ENCODE measurements around the gene GNAT1.
"Not testable (repeated sequence)": the region's sequence is repeated elsewhere in the genome, so short reads cannot be mapped to it uniquely, and the experiment has no call there.

Gene GNAT1

DNA sequence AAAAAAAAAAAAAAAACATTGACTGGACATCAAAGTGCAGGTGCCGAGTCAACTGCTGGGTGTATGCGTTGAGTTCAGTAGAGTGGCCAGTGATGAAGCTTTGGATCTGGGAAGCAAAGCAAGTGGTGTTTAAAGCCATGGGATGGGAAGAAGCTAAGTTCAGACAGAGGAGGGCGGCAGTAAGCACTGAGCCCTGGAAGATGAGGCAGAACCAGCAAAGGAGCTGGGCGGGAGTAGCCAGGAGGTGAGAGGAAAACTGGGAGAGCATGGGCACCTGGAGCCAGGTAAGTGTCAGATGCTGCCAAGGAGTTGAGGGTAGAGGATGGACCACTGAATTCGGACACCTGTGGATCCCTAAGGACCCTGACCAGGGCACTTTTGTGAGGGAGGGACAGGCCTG is 33.2 kb downstream of the GNAT1 start:
- no peak for DNase-seq

DNA sequence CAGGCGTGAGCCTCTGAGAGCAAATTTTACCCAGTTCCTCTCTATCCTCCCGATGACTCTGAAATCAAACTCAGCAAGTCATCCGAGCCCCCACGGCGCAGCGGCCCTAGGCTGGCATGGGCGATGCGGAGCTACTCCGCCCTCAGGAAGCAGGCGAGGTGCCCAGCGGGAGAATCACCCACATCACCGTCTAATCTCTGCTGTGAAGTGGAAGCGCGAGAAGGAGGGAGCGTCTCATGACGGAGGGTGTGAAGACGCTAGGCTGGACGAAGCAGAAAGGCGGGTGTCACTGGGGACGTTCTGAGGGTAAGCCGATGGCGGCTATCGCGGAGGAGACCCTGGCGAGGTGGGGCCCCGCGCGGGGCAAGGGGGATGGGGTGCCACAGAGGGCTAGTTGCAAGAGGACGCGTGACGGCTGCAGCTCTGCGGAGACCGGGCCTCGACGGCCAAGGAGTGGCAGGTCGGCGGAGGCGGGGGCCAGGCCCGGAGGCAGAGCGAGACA is 35.5 kb downstream of the GNAT1 start:
- no peak for DNase-seq

DNA sequence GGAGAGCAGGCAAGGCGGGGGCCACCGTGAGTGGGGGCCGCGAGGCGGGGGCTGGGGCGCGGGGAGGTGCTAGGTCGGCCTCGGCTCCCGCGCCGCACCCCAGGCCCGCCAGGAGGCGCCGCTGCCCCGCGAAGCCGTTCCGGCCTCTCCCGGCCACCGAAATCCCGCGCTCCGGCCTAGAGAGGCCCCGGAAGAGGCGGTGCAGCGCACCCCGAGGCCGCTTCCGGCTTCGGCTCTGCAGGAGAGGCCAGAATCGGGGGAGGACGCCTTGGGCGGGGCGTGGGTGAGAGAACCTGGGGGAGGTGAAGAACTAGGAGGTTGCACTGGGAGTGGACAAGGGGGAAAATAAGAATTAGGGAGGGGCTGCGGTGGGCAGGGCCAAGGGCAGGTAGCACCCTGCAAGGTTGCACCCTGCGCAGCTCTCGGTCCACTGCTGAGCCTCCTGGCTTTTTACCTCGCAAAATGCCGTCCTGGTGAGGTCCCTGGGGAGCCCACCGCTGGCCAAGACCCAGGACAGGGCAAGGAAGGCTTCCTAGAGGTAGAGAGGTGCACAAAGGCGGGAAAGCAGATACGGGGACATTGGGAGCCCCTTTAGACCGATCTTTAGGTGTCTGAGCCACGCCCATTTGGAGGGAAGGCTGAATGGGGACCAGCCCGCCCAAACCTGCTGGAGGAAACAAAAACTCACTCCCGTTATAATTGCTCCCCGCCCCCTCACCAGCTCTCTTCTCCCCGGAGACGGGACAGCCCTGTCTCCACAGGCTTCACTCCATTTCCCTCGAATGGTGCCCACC is 36.2 kb downstream of the GNAT1 start:
- DNase-seq = peak; percentile 93

DNA sequence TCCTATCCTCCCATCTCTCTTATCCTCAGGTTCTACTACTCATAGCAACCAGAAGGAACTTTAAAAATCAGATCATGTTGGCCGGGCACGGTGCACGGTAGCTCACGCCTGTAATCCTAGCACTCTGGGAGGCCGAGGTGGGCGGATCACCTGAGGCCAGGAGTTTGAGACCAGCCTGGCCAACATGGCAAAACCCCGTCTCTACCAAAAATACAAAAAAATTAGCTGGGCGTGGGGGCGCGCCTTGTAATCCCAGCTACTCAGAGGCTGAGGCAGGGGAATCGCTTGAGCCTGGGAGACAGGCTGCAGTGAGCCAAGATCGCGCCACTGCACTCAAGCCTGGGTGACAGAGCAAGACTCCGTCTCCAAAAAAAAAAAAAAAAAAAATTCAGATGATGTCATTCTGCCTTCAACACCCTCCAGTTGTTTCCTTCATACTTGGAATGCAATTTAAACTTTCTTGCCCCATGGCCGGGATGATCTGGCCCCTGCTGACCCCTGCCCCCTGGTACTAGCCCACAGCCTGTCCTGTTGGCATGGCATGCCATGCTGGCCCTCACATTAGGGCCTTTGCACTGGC is 36.9 kb downstream of the GNAT1 start:
- DNase-seq = not testable (repeated sequence)

DNA sequence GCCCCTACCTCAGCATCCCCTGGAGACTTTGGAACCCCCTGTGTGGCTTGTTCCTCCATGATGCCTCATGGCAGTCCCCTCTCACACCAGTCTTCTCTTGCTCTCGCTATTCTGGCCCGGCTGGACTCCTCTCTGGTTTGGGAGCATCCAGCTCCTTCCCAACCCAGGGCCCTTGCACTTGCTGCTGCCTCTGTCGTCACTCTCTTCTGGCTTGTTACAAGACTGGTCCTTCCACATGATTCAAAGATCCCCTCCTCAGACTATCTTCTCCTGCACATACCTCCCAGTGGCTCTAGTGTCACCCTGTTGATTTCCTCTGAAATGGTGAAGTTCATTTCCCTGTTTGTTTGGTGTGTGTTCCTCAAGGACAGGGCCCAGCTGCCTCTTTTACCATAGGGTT is 38.1 kb downstream of the GNAT1 start:
- no peak for DNase-seq

DNA sequence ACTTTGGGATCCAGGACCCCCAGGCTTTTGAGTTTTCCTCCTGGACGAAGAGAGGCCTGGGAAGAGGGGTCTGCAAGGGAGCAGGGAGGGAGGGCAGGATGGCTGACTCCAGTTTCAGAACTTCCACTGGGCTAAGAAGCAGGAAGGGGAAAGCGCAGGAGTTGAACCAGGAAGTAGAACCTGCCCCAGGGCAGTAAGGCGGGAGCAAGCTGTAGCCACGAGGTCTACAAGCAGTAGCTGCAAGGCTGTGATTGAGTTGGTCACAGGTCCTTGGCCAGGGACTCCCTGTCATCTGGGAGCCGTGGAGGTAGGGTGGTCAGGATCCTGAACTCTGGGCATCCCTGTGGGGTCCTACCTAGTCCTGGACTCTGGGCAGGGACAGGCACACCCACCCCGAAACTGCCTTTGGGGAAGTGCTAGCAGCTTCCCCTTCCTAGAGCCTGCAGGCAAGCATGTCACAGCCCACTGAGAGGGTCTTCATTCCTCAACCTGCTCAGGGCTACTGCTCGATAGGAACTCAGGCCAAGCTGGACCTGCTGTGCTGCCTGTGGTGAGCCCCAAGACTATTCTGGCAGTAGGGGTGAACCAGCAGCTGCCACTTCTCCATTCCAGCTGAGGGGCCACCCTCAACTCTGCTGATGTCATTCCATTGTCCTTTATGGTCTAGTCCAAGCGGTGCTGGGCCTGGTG is 38.8 kb downstream of the GNAT1 start:
- no peak for DNase-seq

DNA sequence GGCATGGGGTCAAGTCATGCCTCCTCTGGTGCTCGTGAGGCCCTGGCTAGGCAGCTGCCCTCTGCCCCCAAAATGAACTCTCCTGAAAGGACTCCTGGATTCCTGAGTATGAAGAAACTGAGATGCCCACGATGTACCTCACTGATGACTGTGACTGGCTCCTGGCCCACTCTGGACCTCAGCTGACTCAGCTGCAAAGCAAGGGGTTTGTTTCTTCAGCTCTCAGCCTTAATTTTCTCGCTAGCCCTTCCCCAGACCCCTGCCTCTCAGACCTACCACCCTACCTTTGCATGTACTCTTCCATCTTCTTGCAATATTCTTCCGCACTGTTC is 39.4 kb downstream of the GNAT1 start:
- no peak for DNase-seq

DNA sequence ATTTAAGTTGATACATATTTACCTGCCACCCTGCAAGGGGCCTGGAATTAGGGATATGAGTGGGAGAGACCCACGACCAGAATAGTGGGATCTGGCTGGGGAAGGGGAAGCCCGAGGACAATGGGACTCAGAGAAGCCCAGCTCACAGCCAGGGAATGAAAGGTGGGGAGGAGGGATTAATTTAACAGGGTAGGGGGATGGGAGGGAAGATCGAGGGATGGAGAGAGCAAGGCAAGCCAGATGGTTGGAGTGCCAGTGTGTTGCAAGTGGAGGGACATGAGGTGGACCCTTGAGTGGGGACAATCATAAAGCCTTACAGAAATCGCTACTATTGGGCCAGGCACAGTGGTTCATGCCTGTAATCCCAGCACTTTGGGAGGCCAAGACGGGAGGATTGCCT is 40.2 kb downstream of the GNAT1 start:
- no peak for DNase-seq

DNA sequence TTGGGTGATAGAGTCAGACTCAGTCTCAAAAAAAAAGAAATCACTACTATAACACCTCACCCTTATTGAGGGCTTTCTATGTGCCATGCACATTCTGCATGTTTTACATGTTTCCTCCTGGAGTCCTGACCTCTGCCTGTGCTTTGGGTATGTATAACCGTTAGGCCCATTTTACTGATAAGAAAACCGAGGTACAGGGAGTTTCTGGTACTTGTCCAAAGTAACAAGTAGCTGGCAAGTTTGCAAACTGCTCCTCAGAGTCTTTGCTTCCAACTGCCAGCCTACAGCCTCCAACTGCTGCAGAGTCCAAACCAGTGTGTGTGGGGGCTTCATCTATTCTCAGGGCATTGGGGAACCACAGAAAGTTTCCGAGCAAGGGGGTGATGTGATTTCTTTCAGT is 40.9 kb downstream of the GNAT1 start:
- DNase-seq = no peak

DNA sequence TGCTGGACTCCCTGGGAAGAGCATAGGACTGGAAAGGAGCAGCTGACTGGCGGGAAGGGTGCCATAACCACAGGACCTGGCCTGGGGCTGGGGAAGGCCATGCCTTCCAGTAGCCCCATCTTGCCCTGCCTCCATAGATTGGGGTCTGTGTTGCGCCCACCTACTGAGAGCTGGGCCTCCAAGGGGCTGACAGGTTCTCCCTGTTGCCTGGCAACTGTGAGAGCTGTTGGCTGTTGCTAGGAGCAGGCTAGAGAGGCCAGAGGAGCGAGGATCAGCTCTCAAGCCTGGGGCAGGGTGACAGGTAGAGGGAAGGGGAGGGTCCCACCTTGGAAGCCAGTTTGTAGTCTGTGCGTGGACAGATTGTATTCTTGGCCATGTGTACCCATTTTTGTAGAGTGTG is 41.8 kb downstream of the GNAT1 start:
- DNase-seq = no peak

DNA sequence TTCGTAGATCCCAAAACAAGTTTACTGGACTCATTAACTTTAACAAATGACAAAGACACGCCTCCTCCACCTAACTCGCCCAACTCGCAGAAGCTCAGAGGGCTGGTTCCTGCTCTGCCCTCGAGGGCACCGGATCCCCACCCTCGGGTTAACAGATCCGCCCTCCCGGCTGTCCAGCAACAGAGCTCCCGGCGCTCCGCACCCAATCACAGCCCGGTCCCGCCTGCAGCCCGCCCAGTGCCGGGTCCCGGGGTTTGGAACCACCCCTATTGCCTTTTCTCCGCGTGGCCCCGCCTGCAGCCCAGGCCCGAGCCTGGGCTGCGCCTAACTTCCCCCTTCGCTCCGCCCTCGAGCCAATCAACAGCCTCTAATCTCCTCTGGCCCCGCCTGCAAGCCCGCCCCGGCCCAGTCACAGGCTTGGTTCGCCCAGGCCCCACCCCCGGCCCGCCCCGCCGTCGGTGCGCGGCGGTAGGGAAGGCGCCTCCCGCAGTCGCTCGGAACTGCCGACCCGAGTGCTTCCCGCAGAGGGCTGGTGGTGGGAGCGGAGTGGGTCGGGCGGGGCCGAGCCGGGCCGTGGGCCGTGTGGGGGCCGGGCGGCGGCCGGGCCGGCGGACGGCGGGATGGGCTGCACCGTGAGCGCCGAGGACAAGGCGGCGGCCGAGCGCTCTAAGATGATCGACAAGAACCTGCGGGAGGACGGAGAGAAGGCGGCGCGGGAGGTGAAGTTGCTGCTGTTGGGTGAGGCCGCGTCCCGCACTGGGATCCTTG is 44.5 kb downstream of the GNAT1 start, which contains the start of gene GNAI2:
Gene GNAI2 (plus strand): TSS at position 489 of the 768 bp plus-strand sequence. CDS start 132 bp downstream, at position 621.
- peak; percentile 99 for DNase-seq

DNA sequence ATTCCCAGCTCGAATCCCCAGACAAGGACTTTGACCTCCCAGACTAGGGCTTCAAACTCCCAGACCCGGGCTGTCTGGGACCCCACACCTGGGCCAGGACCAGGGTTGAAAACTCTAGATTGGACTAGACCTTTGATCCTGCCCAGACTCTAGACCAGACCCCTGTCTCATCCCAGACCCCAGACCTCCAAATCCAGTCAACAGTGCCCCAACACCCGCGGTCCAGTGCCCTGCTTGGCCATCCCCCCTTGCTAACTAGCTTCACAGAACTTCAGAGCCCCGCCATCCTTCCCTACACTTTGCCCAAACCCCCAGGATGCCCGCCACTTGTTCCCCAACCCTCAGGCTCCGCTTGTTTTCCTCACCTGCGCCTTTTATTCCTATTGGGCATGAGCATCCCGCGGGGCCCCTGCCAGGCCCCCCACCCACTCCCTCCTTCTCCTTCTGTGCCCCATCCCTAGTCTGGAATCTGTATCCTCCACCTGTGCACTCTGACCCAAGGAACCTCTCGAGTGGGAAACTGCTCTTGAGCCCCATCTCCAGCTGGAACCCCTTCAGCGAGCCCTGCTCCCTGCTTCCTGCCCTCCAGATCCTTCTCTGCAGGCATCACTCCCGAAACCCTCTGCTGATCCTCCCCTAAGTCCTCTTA is 45.2 kb downstream of the GNAT1 start:
- DNase-seq = no peak

DNA sequence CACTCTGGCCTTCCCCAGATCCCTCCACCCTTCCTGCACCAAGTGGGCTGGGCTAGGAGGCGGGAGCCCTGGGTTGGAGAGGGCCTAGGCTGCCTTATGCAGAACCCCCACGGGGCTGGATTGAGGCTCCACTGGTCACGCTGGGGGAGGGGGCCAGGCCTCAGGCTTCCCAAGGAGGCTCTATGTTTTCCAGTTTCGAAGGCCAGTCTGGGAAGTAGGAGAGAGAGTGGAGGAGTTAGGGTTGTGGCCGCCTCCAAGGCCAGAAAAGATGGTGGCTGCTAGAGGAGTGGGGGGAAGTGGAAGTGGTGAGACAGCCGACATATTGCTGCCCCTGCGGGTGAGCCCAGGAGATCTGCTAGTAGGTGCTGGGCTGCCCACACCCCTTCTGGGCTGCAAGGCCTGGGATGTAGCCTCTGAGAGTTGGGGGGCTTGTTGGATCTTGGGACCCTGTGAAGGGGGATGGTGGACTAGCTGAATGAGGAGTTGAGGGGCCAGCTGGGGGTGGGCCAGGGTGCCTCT is 45.8 kb downstream of the GNAT1 start:
- DNase-seq = peak; percentile 47

DNA sequence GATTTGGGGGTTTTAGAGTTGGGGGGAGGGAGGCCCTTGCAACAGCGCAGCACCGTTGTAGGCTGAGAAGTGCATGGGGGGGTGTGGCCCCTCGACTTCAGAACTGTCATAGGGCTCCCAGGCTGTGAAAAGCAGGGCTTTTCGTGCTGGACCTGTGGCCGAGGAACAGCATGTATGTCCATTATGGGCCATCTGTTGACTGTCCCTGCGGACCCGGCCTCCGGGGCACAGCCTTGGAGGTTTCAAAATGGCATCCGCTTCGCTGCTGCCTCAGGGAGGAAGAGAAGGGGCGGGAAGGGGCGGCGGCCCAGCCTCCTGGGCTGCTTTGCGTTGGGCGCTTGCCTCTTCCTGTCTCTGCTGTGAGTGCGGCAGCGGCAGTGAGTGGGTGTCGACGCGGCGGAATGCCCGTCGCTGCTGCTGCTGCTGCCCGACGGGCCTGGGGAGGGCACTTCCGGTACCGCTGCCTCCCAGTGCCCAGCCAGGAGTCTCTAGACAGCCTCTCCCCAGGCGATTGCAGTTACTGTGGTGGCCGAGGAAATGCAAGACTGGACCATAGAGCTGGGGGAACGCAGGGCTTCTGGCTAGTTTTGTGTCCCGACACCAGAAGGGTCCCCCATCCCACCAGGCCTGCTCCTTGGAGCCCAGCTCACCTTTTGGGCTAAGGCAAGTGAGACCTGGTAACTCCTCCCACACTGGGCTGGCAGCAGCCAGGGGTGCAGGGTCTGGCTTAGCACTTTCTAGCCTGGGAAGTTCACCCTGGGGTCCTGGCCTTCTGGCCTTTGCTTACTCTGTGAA is 46.5 kb downstream of the GNAT1 start:
- peak; percentile 87 for DNase-seq

DNA sequence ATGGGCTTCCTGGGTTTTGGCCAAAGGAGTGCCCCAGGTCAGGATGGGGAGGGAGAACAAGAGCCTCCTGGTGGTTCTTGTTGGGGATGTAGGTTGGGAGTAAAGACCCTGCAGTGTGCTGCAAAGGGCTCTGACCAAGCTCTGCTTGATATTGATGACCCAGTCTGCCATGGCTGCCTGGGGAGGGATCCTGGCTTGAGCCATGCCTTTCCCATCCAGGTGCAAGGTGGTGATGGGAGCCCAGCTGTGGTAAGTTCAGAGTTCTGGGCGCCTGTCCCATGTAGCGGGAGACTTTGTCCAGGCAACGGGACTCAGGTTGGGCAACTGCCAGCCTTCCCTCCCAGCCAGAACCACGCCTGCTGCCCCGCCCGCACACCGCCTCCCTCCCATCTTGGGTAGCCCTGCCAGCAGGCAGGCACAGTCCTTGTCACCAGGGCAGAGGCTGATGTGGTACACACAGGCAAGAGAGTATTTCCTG is 47.2 kb downstream of the GNAT1 start:
- no peak for DNase-seq

DNA sequence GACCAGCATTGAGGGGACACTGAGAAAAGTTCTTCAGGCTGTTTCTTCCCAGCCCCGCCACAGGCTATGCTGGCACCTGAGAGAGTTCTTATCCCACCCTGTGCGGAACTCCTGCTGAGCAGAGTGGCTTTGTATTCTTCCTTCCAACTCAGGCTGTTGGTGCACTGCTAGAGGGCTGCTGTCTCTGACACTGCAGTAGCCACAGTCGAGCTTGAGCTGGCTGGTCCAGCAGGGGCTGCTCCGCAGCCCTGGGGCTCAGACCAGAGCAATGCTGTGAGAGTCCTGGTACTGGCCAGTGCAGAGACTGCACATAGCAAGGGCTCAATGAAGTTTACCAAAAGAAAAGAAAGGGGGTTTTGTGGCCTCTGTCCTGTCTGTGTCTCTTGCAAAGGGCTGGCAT is 48.2 kb downstream of the GNAT1 start:
- DNase-seq = no peak

DNA sequence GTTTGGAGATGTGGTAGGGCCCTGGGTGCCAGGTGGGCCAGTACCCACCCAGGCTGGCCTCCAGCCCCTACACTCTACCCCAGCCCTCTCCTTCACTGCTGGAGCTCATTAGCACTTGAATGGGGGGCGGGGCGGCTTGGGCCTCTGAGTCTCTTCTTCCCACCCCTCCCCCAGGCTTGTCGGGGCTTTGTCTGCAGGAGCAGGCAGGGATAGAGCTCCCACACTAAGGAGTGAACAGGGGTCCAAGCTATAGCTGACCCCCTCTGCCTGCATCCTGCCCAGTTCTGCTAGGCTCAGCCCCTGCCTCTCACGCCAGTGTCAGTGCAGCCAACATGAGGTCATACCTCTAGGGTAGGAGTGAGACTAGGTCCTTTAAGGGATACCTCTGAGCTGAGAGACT is 49.8 kb downstream of the GNAT1 start:
- no peak for DNase-seq

DNA sequence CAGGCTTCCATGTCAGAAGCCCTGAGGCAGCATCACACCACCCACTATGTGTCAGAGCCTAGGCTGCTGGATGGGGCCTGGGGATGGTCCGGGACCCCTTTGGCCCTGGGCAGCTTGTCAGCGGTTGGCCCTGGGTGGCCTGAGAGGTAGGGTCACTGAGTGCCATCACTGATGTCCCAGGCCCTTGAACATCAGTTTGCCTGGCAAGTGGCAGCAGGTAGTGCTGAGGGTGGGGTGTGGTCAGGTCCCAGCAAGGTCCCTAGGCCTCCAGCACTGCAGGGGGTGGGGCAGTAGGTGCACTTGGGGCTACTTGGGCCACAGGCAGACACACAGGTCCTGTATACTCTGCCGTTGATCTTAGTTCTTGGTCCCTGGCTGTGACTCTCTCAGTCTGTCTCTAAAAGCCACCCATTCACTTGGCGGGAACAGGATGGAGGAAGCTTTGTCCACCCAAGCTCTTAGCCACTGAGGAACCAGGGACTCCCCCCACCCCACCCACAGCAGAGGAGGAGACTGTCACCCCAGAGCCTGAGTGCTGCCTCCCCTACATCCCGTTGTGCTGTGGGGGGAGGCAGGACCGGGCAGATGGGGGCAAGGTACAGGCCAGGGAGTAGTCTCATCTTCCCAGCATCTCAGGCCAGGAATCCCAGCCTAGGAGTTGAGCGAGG is 50.4 kb downstream of the GNAT1 start:
- DNase-seq = no peak

DNA sequence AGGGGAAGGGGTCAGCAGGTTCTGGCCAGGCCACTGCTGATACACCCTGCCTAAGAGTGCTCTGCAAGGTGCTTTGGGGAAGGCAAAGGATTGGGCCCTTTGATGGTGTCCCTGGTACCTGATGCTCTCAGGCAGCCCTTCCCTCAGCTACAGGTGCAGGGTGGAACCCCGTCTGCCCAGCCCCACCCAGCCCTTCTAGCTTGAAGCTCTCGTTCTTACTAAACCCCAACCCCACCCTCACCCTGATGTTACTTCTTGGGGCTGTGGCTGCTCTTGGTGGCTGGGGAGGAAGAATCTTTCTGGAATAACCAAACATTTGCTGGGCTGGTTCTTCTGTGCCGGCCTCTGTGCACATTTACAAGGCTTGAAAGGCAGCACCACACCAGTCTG is 51.0 kb downstream of the GNAT1 start:
- no peak for DNase-seq

DNA sequence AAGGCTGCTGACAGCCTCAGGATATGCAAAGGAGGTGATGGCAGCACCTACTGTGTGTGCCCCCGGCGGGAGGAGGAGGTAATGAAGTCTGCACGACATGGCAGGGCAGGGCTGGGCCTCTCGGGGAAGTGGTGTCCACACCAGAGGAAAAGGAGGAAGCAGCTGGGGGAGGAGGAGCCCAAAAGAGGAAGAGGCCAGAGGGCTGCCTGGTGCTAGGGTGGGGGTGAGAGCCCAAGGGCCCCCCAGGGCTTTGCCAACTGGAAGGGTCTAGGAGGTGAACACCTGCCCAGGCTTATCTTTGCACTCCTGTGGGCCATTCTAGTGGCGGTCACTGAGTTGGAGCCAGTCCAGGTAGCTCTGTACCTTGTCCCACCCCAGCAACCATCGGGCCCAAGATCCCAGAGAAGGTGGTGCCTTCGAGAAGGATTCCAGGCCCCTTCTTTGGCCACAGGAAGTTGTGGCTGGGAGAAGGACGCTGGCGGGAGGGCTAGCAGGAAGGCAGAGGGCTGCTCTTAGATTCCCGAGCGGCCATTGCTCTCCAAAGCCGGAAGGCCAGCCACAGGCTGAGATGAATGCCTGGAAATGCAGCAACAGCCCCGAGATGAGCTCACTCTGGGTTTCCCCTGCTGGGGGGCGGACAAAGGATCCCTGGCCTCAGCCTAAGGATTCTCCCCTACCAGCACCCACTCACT is 51.6 kb downstream of the GNAT1 start:
- peak; percentile 49 for DNase-seq
